GM23338 (cell line): ENCODE measurements around the gene PHF10. TPM values are rescaled to one million over a fixed set of nuclear protein-coding genes. Genes with fewer than 3 reads are reported as not detected.
A peak's percentile ranks its signal among the peaks of the same experiment; 100 is the strongest.

Experiments
- ATAC-seq: fragments of 200-7000 bp; cut with Tn5 transposase; 3 replicates; pipeline ENCODE4 v1.9.1; 2020
- DNase-seq: peaks from one replicate; pipeline ENCODE4 v3.0.0-alpha.2; 2015; ENCODE audit warnings: low spot score
- H2AFZ ChIP-seq: fragments of 200-600 bp; sonication (generic); 2 replicates; pipeline ENCODE4 v1.8.0; 2016; ENCODE audit warnings: antibody characterized with exemption, mild to moderate bottlenecking, moderate library complexity
- H3F3A ChIP-seq: fragments of 200-600 bp; sonication (generic); replicated peaks from 2 replicates; pipeline ENCODE4 v1.8.0; 2017; ENCODE audit warnings: antibody characterized with exemption, mixed run types, low read depth
- H3K27ac ChIP-seq: fragments of 200-600 bp; sonication (generic); 2 replicates; pipeline ENCODE4 v1.6.1; 2016; ENCODE audit warnings: low read depth
- H3K27me3 ChIP-seq: fragments of 200-600 bp; sonication (generic); 2 replicates; pipeline ENCODE4 v1.8.0; 2016; ENCODE audit warnings: mild to moderate bottlenecking, mixed run types, moderate library complexity; ENCODE audit not compliant: insufficient read depth
- H3K36me3 ChIP-seq: fragments of 200-600 bp; sonication (generic); 2 replicates; pipeline ENCODE4 v1.8.0; 2016; ENCODE audit warnings: mild to moderate bottlenecking; ENCODE audit not compliant: insufficient read depth
- H3K4me1 ChIP-seq: fragments of 200-600 bp; sonication (generic); 2 replicates; pipeline ENCODE4 v1.8.0; 2016; ENCODE audit warnings: mild to moderate bottlenecking, moderate library complexity; ENCODE audit not compliant: insufficient read depth
- H3K4me2 ChIP-seq: fragments of 200-600 bp; sonication (generic); 2 replicates; pipeline ENCODE4 v1.7.1; 2017; ENCODE audit warnings: mixed run types
- H3K4me3 ChIP-seq: fragments of 200-600 bp; sonication (generic); 2 replicates; pipeline ENCODE4 v1.6.1; 2016; ENCODE audit warnings: mixed run types
- H3K79me2 ChIP-seq: fragments of 200-600 bp; sonication (generic); replicated peaks from 2 replicates; pipeline ENCODE4 v1.8.0; 2017; ENCODE audit warnings: mild to moderate bottlenecking; ENCODE audit not compliant: insufficient read depth
- H3K9me2 ChIP-seq: fragments of 200-600 bp; sonication (generic); 2 replicates; pipeline ENCODE4 v1.8.0; 2017; ENCODE audit not compliant: insufficient read depth
- H4K20me1 ChIP-seq: fragments of 200-600 bp; sonication (generic); replicated peaks from 2 replicates; pipeline ENCODE4 v1.8.0; 2017; ENCODE audit warnings: mild to moderate bottlenecking; ENCODE audit not compliant: insufficient read depth
- H3K27ac Mint-ChIP-seq: 2 replicates; pipeline ENCODE4 v1.8.0; 2020; ENCODE audit warnings: inconsistent platforms, mild to moderate bottlenecking, moderate library complexity, mixed read lengths
- H3K27me3 Mint-ChIP-seq: 3 replicates; pipeline ENCODE4 v1.8.0; 2022; ENCODE audit warnings: low read depth, mild to moderate bottlenecking, moderate library complexity, mixed read lengths, inconsistent platforms; ENCODE audit not compliant: insufficient read depth, poor library complexity
- H3K36me3 Mint-ChIP-seq: 3 replicates; pipeline ENCODE4 v1.8.0; 2021; ENCODE audit warnings: low read depth, mild to moderate bottlenecking, inconsistent platforms, moderate library complexity, mixed read lengths
- H3K4me1 Mint-ChIP-seq: 3 replicates; pipeline ENCODE4 v1.8.0; 2020; ENCODE audit warnings: mild to moderate bottlenecking, inconsistent platforms, mixed read lengths
- H3K4me3 Mint-ChIP-seq: 3 replicates; pipeline ENCODE4 v1.8.0; 2021; ENCODE audit warnings: moderate library complexity, mild to moderate bottlenecking, inconsistent platforms, mixed read lengths
- H3K9me3 Mint-ChIP-seq: 3 replicates; pipeline ENCODE4 v1.8.0; 2020; ENCODE audit warnings: moderate library complexity, mild to moderate bottlenecking, inconsistent platforms, mixed read lengths
- CREB1 ChIP-seq: fragments of 250-450 bp; sonication (Bioruptor Pico); IDR thresholded peaks from 2 replicates; pipeline ENCODE4 v1.5.0; 2020; ENCODE audit warnings: low read depth, mild to moderate bottlenecking, moderate library complexity
- CTCF ChIP-seq, 2 experiments: fragments of 200-600 bp in 1 of 2; sonication (generic) in 1 of 2; conservative IDR thresholded peaks; 2 replicates each; pipeline versions ENCODE4 v1.5.1 to v1.6.1; 2016 to 2017; ENCODE audit warnings: antibody characterized with exemption in 2 of 2, low read depth in 2 of 2, mild to moderate bottlenecking in 2 of 2, moderate library complexity in 1 of 2
- ETS1 ChIP-seq: IDR thresholded peaks from 2 replicates; pipeline ENCODE4 v1.6.1; 2016; ENCODE audit warnings: antibody characterized with exemption
- POLR2AphosphoS5 ChIP-seq: IDR thresholded peaks from 2 replicates; pipeline ENCODE4 v1.6.1; 2016; ENCODE audit warnings: antibody characterized with exemption, low read depth
- REST ChIP-seq: IDR thresholded peaks from one replicate; pipeline ENCODE4 v1.6.1; 2018; ENCODE audit warnings: antibody characterized with exemption; ENCODE audit not compliant: unreplicated experiment
- STAT1 ChIP-seq: IDR thresholded peaks from one replicate; pipeline ENCODE4 v1.6.1; 2016; ENCODE audit warnings: antibody characterized with exemption; ENCODE audit not compliant: unreplicated experiment
- ZNF114 ChIP-seq: fragments of 250-450 bp; sonication (Bioruptor Pico); IDR thresholded peaks from 2 replicates; pipeline ENCODE4 v1.5.0; 2020; ENCODE audit warnings: mild to moderate bottlenecking, moderate library complexity
- long read RNA-seq: library from polyadenylated mRNA; unstranded; transcript quantifications from one replicate; pipeline ENCODE4 v2.0.0, GENCODE V29; 2020; ENCODE audit not compliant: unreplicated experiment
- polyA plus RNA-seq: library from polyadenylated mRNA; unstranded; fragments of >200 nt; fragmentation: Nextera tagmentation; extraction: Ambion mirVana; gene quantifications from 2 replicates; pipeline ENCODE4 v1.2.1, GENCODE V29; 2016
- total RNA-seq: library from RNA; depleted of rRNA; stranded (reverse); fragments of >200 nt; shearing (Covaris generic); gene quantifications from 2 replicates; pipeline ENCODE4 v1.2.3, GENCODE V29; 2014; rRNA removed

The PHF10 gene
- total RNA-seq, result 44.7 and 48.1 TPM in 2 replicates
- polyA plus RNA-seq, result 15.7 and 16.5 TPM in 2 replicates
- long read RNA-seq, partial matches to known transcripts, result 0 of 1 reads
- long read RNA-seq, other reads (novel, unspliced or antisense), result 0 of 1 reads

- H3K79me2 ChIP-seq, result peaks cover 38% of the 10 kb centered on the region
- H3K4me3 ChIP-seq, result peak within 1 kb of the TSS; percentile 89
- peaks cover 29% of the 10 kb centered on the region for H4K20me1 ChIP-seq
- Mint-ChIP-seq H3K36me3 (peaks cover 4% of the 10 kb centered on the region; the same call in 1 of the 3 replicates), H3K4me3 (peak within 1 kb of the TSS; percentile 90), H3K4me1 (peaks cover 46% of the 10 kb centered on the region), H3K27me3 (peaks cover 14% of the 10 kb centered on the region), H3K9me3 (no peaks in the 10 kb centered on the region), H3K27ac (peak within 1 kb of the TSS; percentile 96)
- DNase-seq (peak; percentile 72), ATAC-seq (peak; percentile 69)
- H3K27ac ChIP-seq, result peak within 1 kb of the TSS; percentile 78; the same call in 1 of the 2 replicates
- peak within 1 kb of the TSS; percentile 94 for H3K4me2 ChIP-seq
- H3K9me2 ChIP-seq, result no peaks in the 10 kb centered on the region
- H3K4me1 ChIP-seq, result peaks cover 26% of the 10 kb centered on the region
- H3K27me3 ChIP-seq, result peaks cover 11% of the 10 kb centered on the region
- H3K36me3 ChIP-seq, result no peaks in the 10 kb centered on the region
- TF ChIP-seq REST (no peak), POLR2AphosphoS5 (peak; percentile 88), STAT1 (no peak), ETS1 (peak; percentile 25; the same call in 1 of the 2 replicates), CREB1 (CRISPR knock-in tag) (0 out of 2 replicates have a peak, but pooled peaks have one; percentile 33)
- H2AFZ ChIP-seq, result peak within 1 kb of the TSS; percentile 87
- no peaks in the 10 kb centered on the region; the same call in 1 of the 2 replicates for H3F3A ChIP-seq
These were observed at the start of gene PHF10 for GRCh38 chr6:169724494-169725124. Gene PHF10 (minus strand): TSS chr6:169724500. CDS start chr6:169723931, 569 bp downstream.

- no peak overlapping the region for H3K27ac ChIP-seq
- TF ChIP-seq ZNF114 (CRISPR knock-in tag) (no peak), STAT1 (no peak), CTCF (conservative IDR thresholded peaks at IDR 0.05; ENCODE audit: low read depth in 2 of 2) (no peak)
These were observed 42.8 kb upstream of the PHF10 start for GRCh38 chr6:169766921-169767736.

More at GRCh38 chr6:169766921-169767736, 42.8 kb upstream of the PHF10 start:
- peaks cover 9% of the 10 kb centered on the region for H3K27me3 Mint-ChIP-seq
- peaks cover 6% of the 10 kb centered on the region for H3K36me3 Mint-ChIP-seq
- H3K4me3 ChIP-seq, result no peak overlapping the region
- H3K9me2 ChIP-seq, result no peaks in the 10 kb centered on the region
- H3K27me3 ChIP-seq, result no peaks in the 10 kb centered on the region
- no peaks in the 10 kb centered on the region for H3K4me1 ChIP-seq
- no peaks in the 10 kb centered on the region for H3F3A ChIP-seq
- H3K79me2 ChIP-seq, result no peaks in the 10 kb centered on the region
- H3K4me2 ChIP-seq, result no peak overlapping the region
- no peaks in the 10 kb centered on the region for H3K36me3 ChIP-seq
- no peaks in the 10 kb centered on the region for H3K9me3 Mint-ChIP-seq
- peaks cover 4% of the 10 kb centered on the region; the same call in 2 of the 3 replicates for H3K4me1 Mint-ChIP-seq
- ATAC-seq (no peak), DNase-seq (no peak)
- no peak overlapping the region for H3K4me3 Mint-ChIP-seq
- no peak overlapping the region for H2AFZ ChIP-seq
- H4K20me1 ChIP-seq, result no peaks in the 10 kb centered on the region
- no peak overlapping the region for H3K27ac Mint-ChIP-seq
